CD4-positive, alpha-beta T cell treated with Interleukin-12 subunit alpha and Interleukin-12 subunit beta, for 1 hour (primary cell): ENCODE results near the gene RFESD.
A peak's percentile ranks its signal among the peaks of the same experiment; 100 is the strongest.

Source experiments
- DNase-seq: peaks from one replicate; pipeline ENCODE4 v3.0.0-alpha.2; 2020

Gene RFESD

GRCh38 chr5:95646569-95647431 lies at the start of gene RFESD:
TSS of gene RFESD (plus strand) at chr5:95646777. CDS start at chr5:95652272, 5,495 bp downstream.
- peak; percentile 94 for DNase-seq

- DNase-seq: no peak
Measured at GRCh38 chr5:95599252-95599651, 47.3 kb upstream of the RFESD start.

GRCh38 chr5:95600557-95600956 lies 46.0 kb upstream of the RFESD start:
- no peak for DNase-seq

- DNase-seq: no peak
Measured at GRCh38 chr5:95605786-95606185, 40.8 kb upstream of the RFESD start.

GRCh38 chr5:95606419-95606818 lies 40.2 kb upstream of the RFESD start:
- DNase-seq: no peak

- no peak for DNase-seq
Measured at GRCh38 chr5:95609711-95610110, 36.9 kb upstream of the RFESD start.

- no peak for DNase-seq
Measured at GRCh38 chr5:95610546-95610945, 36.0 kb upstream of the RFESD start.

- DNase-seq: no peak
Measured at GRCh38 chr5:95611396-95611795, 35.2 kb upstream of the RFESD start.

GRCh38 chr5:95613514-95613913 lies 33.1 kb upstream of the RFESD start:
- DNase-seq: no peak

- DNase-seq: no peak
Measured at GRCh38 chr5:95615164-95615467, 31.5 kb upstream of the RFESD start.

- no peak for DNase-seq
Measured at GRCh38 chr5:95617057-95617456, 29.5 kb upstream of the RFESD start.

GRCh38 chr5:95619096-95619495 lies 27.5 kb upstream of the RFESD start:
- DNase-seq: no peak

- DNase-seq: no peak
Measured at GRCh38 chr5:95619514-95620029, 27.0 kb upstream of the RFESD start.

GRCh38 chr5:95620030-95620869 lies 26.3 kb upstream of the RFESD start, which contains the start of gene GPR150:
TSS of gene GPR150 (plus strand) at chr5:95620087. CDS start at chr5:95620276, 189 bp downstream.
- DNase-seq: peak; percentile 63

- peak; percentile 36 for DNase-seq
Measured at GRCh38 chr5:95620870-95621838, 25.4 kb upstream of the RFESD start.

- DNase-seq: peak; percentile 65
Measured at GRCh38 chr5:95621839-95622629, 24.5 kb upstream of the RFESD start.

- no peak for DNase-seq
Measured at GRCh38 chr5:95623706-95624105, 22.9 kb upstream of the RFESD start.

- no peak for DNase-seq
Measured at GRCh38 chr5:95624368-95624767, 22.2 kb upstream of the RFESD start.

- no peak for DNase-seq
Measured at GRCh38 chr5:95626701-95627100, 19.9 kb upstream of the RFESD start.

- DNase-seq: no peak
Measured at GRCh38 chr5:95627971-95628810, 18.4 kb upstream of the RFESD start.

- no peak for DNase-seq
Measured at GRCh38 chr5:95628933-95629332, 17.6 kb upstream of the RFESD start.
